Ovary (tissue), 9 donors: ENCODE data around the gene KRT80. TPM values are rescaled to one million over a fixed set of nuclear protein-coding genes. Genes with fewer than 3 reads are reported as not detected.

ENCODE experiments used
- DNase-seq, 5 donors: peaks; one replicate each; pipeline ENCODE4 v3.0.0-alpha.2; 2019 to 2020
- H3K27ac ChIP-seq, 2 donors: fragments of 200-600 bp; one replicate each; pipeline versions ENCODE4 v1.5.1 to v1.8.0; 2019 to 2022
- H3K27me3 ChIP-seq: fragments of 200-600 bp; one replicate; pipeline ENCODE4 v1.8.0; 2022
- H3K36me3 ChIP-seq: fragments of 200-600 bp; sonication (generic); one replicate; pipeline ENCODE4 v1.5.1; 2019
- H3K4me1 ChIP-seq: one replicate; pipeline ENCODE4 v1.8.1; 2013; ENCODE audit warnings: mild to moderate bottlenecking, moderate library complexity; ENCODE audit not compliant: insufficient read depth
- H3K4me3 ChIP-seq: fragments of 200-600 bp; sonication (generic); one replicate; pipeline ENCODE4 v1.5.1; 2017
- H3K9me3 ChIP-seq, 2 donors: fragments of 200-600 bp in 1 of 2; sonication (generic) in 1 of 2; one replicate each; pipeline versions ENCODE4 v1.5.1 to v1.8.1; 2013 to 2019; ENCODE audit warnings: mild to moderate bottlenecking in 1 of 2, moderate library complexity in 1 of 2
- EP300 ChIP-seq: sonication (generic); formaldehyde crosslinking; IDR thresholded peaks from one replicate; pipeline ENCODE4 v1.6.1; 2017; ENCODE audit warnings: antibody characterized with exemption
- POLR2A ChIP-seq: fragments of 450-650 bp; IDR thresholded peaks from one replicate; pipeline ENCODE4 v1.6.1; 2017; ENCODE audit warnings: antibody characterized with exemption, mild to moderate bottlenecking, moderate library complexity
- WGBS, 3 donors: extraction: QIAGEN DNeasy Blood & Tissue Kit in 1 of 3; methylation state at CpG; one replicate each; pipeline versions ENCODE4 v1.1.5 to v1.1.7; 2013 to 2017; 5-methylcytosine and 5-hydroxymethylcytosine counted together
- intact Hi-C, 4 donors: fragments of 100-400 bp; cut with DNase I; formaldehyde crosslinking; loops; one replicate each; pipeline versions ENCODE4 v1.11.0 to v1.15.1; 2022 to 2023
- polyA plus RNA-seq, 2 donors: library from polyadenylated mRNA; stranded (reverse); fragments of 200-250 nt in 1 of 2; fragments of 350-450 nt in 1 of 2; fragmentation: Illumina TruSeq in 1 of 2; extraction: RNeasy Lipid Tissue Mini Kit (QIAGEN cat#74804) in 1 of 2; gene quantifications; one replicate each; pipeline ENCODE4 v1.2.3, GENCODE V29; 2013 to 2014
- total RNA-seq, 7 donors: library from RNA; depleted of rRNA in 2 of 7; stranded (reverse); fragments of >200 nt in 2 of 7; fragmentation: NEBNext Ultra II Directional in 3 of 7; extraction: Animal tissue kit (Norgen Biotek cat#: 25700) in 3 of 7; gene quantifications; one replicate each; pipeline versions ENCODE4 v1.1.0 to v1.2.4, GENCODE V29; 2016 to 2023
- TF ChIP-seq, protein P1 (sequence below), 3 donors: fragments of 450-650 bp in 2 of 3; fragments of 200-600 bp in 1 of 3; IDR thresholded peaks; one replicate each; pipeline versions ENCODE4 v1.5.1 to v1.8.0; 2016 to 2022; ENCODE audit warnings: antibody characterized with exemption in 3 of 3, mild to moderate bottlenecking in 1 of 3
- donor health status: DM: no; HTN: no; CAD: no; lungs with moderate emphysema.
- donor health status: DM: no; HTN: no; CAD: no.
- donor health status: Bipolar disorder and iron deficiency.
- donor health status: DM: yes; HTN: yes; CAD: no.
- donor health status: DM: no; HTN: no; CAD: no.
- donor health status: DM: yes; HTN: yes; CAD: no.

Gene KRT80
- total and polyA plus RNA-seq, 9 donors: 0.05 to 13.2 (median 0.99) TPM; not detected in 1

DNA sequence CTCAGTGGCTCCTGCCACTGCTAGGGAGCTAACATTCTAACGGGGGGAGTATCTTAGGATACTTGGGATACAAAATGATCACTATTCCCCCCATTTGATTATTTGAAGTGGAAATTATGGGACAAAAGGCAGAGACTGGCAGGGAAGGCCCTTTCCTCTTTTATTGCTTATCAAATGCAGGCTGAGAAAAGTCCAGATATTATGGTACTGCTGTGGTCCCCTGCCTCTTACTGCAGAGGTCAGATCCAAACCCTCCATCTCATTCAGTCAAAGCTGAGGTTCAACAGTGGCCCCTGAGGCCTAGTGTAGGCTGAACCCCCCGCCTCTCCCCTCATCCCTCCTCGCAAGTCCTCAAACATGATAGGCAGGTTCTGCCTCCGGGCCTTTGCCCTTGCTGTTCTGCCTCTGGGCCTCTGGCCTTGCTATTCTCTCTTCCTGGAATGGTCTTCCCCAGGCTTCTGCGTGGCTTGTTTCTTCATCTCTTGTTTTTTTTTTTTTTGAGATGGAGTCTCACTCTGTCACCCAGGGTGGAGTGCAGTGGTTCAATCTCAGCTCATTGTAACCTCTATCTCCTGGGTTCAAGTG lies 34.2 kb downstream of the KRT80 start:
- TF ChIP-seq POLR2A: no peak
- TF ChIP-seq, protein P1, sequence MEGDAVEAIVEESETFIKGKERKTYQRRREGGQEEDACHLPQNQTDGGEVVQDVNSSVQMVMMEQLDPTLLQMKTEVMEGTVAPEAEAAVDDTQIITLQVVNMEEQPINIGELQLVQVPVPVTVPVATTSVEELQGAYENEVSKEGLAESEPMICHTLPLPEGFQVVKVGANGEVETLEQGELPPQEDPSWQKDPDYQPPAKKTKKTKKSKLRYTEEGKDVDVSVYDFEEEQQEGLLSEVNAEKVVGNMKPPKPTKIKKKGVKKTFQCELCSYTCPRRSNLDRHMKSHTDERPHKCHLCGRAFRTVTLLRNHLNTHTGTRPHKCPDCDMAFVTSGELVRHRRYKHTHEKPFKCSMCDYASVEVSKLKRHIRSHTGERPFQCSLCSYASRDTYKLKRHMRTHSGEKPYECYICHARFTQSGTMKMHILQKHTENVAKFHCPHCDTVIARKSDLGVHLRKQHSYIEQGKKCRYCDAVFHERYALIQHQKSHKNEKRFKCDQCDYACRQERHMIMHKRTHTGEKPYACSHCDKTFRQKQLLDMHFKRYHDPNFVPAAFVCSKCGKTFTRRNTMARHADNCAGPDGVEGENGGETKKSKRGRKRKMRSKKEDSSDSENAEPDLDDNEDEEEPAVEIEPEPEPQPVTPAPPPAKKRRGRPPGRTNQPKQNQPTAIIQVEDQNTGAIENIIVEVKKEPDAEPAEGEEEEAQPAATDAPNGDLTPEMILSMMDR (IDR thresholded peaks at IDR 0.05): no peak
- no peak for TF ChIP-seq EP300
- no peaks in the 10 kb centered on the region for H3K4me1 ChIP-seq
- H3K9me3 ChIP-seq: no peaks in the 10 kb centered on the region
- H3K36me3 ChIP-seq: no peaks in the 10 kb centered on the region
- no peaks in the 10 kb centered on the region for H3K27me3 ChIP-seq
- WGBS, 3 donors: 81 to 88% (median 83%) methylated on average over 5 of the region's 5 CpGs
- H3K27ac ChIP-seq: no peak overlapping the region
- no peak for DNase-seq
- no peak overlapping the region for H3K4me3 ChIP-seq
- intact Hi-C loops: loop anchor here (2.0 to 10.0 kb wide), 7 partner anchors 55 to 827 kb away; no protein-coding TSS in a partner anchor

DNA sequence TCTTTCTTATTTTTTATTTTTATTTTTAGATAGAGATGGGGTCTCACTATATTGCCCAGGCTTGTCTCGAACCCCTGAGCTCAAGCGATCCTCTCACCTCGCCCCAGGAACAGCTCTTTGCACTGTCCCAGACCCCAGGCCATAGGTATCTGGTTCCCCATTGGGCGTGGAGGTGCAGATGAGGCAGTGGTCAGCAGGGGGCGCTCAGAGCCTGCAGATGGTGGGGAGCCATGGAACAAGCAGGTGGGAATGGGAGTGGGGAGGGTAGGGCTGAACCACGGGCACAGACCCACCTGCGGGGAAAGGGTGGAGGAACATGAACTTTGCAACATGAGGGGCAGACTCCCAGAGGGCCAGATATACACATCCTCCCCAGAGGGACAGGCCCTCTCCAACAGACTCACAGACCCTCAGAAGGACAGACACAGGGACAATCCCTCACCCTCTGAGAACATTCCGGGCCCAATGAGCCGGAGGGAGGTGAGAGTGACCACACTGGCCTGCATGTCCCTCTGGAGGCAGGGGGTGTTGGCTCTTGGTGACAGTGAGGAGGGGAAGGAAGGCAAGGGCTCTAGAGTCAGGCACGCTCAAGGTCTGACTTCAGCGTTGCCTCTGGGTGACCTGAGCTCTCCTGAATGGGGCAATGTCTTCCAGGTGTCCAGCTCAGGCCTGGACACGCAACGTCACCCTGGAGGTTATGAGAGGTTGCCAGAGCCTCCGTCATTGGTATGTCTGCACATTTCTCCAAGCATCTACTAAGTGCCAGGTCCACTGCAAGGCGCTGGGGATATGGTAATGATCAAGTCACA lies 34.9 kb downstream of the KRT80 start:
- peaks cover 3% of the 10 kb centered on the region for H3K4me1 ChIP-seq
- H3K27me3 ChIP-seq: no peaks in the 10 kb centered on the region
- no peak overlapping the region for H3K4me3 ChIP-seq
- H3K27ac ChIP-seq: no peak overlapping the region
- TF ChIP-seq EP300 (no peak), POLR2A (peak; percentile 9)
- TF ChIP-seq, protein P1 (IDR thresholded peaks at IDR 0.05): peak; percentile 71 to 83 (median 77)
- intact Hi-C loops: loop anchor here (2.0 to 10.0 kb wide), 7 partner anchors 55 to 828 kb away; no protein-coding TSS in a partner anchor
- H3K36me3 ChIP-seq: no peaks in the 10 kb centered on the region
- DNase-seq: peak; percentile 64 to 86 (median 81)
- 44 to 48% (median 47%) methylated on average over 15 of the region's 15 CpGs for whole genome bisulfite sequencing, 3 donors
- no peaks in the 10 kb centered on the region for H3K9me3 ChIP-seq

DNA sequence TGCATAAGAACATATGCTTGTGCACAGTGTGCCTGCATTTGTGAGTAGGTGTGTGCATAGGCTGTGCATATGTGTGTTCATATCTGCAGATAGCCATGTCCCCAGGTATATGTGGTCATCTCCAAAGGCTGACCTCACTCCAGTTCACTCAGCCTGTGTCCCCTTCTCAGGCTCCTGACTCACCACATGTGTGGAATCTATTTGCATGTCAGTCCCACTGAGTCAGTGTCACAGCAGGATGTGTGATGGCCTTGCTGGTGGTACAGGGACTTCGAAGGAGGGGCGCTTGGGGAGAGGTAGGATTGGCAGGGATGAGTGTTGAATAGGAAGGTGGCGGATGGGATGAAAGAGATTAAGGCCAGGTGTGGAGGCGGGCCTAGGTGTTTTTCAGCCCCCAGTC lies 35.5 kb downstream of the KRT80 start:
- WGBS, 3 donors: 72 to 79% (median 78%) methylated on average over 4 of the region's 4 CpGs

More for the DNA sequence above, 35.5 kb downstream of the KRT80 start:
- TF ChIP-seq, protein P1 (IDR thresholded peaks at IDR 0.05): no peak
- TF ChIP-seq POLR2A (no peak), EP300 (no peak)
- H3K27me3 ChIP-seq: no peaks in the 10 kb centered on the region
- H3K27ac ChIP-seq: no peak overlapping the region
- H3K36me3 ChIP-seq: no peaks in the 10 kb centered on the region
- no peak for DNase-seq
- peaks cover 4% of the 10 kb centered on the region for H3K4me1 ChIP-seq
- no peaks in the 10 kb centered on the region for H3K9me3 ChIP-seq
- H3K4me3 ChIP-seq: no peak overlapping the region
- intact Hi-C loops: loop anchor here (2.0 to 10.0 kb wide), 7 partner anchors 56 to 828 kb away; no protein-coding TSS in a partner anchor
